Keratinocyte (primary cell): ENCODE data around the gene ENPP3. TPM values are rescaled to one million over a fixed set of nuclear protein-coding genes. Genes with fewer than 3 reads are reported as not detected.

ENCODE experiments used
- DNase-seq: peaks from one replicate; pipeline ENCODE4 v3.0.0-alpha.2; 2011; ENCODE audit warnings: low read depth, missing footprints, low spot score
- FAIRE-seq: peaks from 2 replicates; lab custom pipeline; 2011; peaks lifted over from hg19 to GRCh38; lab: Jason Lieb, UNC
- H2AFZ ChIP-seq: 2 replicates; pipeline ENCODE4 v1.6.0; 2012; ENCODE audit warnings: low read length, control low read depth, inconsistent platforms; ENCODE audit not compliant: control insufficient read depth
- H3K27ac ChIP-seq: 2 replicates; pipeline ENCODE4 v1.5.1; 2011; ENCODE audit warnings: low read length; ENCODE audit not compliant: control insufficient read depth, insufficient read depth
- H3K27me3 ChIP-seq: 3 replicates; pipeline ENCODE4 v1.6.0; 2011; ENCODE audit warnings: low read length; ENCODE audit not compliant: control insufficient read depth, insufficient read depth; ENCODE audit errors: extremely low read depth
- H3K36me3 ChIP-seq, 2 experiments: 2 replicates in 1 of 2; 3 replicates in 1 of 2; pipeline ENCODE4 v1.5.1; 2011; ENCODE audit warnings: low read length in 2 of 2, mild to moderate bottlenecking in 1 of 2; ENCODE audit not compliant: control insufficient read depth in 2 of 2, insufficient read depth in 2 of 2; ENCODE audit errors: extremely low read depth in 1 of 2
- H3K4me1 ChIP-seq: 3 replicates; pipeline ENCODE4 v1.5.1; 2011; ENCODE audit warnings: low read length; ENCODE audit not compliant: control insufficient read depth, insufficient read depth; ENCODE audit errors: extremely low read depth
- H3K4me2 ChIP-seq: 3 replicates; pipeline ENCODE4 v1.6.0; 2011; ENCODE audit warnings: low read depth, low read length; ENCODE audit not compliant: control insufficient read depth, insufficient read depth; ENCODE audit errors: extremely low read depth
- H3K4me3 ChIP-seq, 3 experiments: fragments of 200-600 bp in 1 of 3; sonication (generic) in 1 of 3; 2 replicates in 2 of 3; 3 replicates in 1 of 3; pipeline ENCODE4 v1.5.1; 2011 to 2016; ENCODE audit warnings: low read length in 3 of 3, mild to moderate bottlenecking in 3 of 3, control low read depth in 2 of 3, inconsistent platforms in 1 of 3, low read depth in 1 of 3, mixed read lengths in 1 of 3, mixed run types in 1 of 3, moderate library complexity in 1 of 3; ENCODE audit not compliant: control insufficient read depth in 2 of 3, insufficient read depth in 2 of 3; ENCODE audit errors: extremely low read depth in 1 of 3
- H3K79me2 ChIP-seq: 2 replicates; pipeline ENCODE4 v1.6.0; 2012; ENCODE audit warnings: low read length; ENCODE audit not compliant: control insufficient read depth, insufficient read depth
- H3K9ac ChIP-seq: 3 replicates; pipeline ENCODE4 v1.6.0; 2011; ENCODE audit warnings: low read length; ENCODE audit not compliant: control insufficient read depth, insufficient read depth; ENCODE audit errors: extremely low read depth
- H3K9me1 ChIP-seq: 3 replicates; pipeline ENCODE4 v1.6.0; 2011; ENCODE audit warnings: low read length; ENCODE audit not compliant: control insufficient read depth, insufficient read depth; ENCODE audit errors: extremely low read depth
- H3K9me3 ChIP-seq: 2 replicates; pipeline ENCODE4 v1.5.1; 2012; ENCODE audit warnings: low read depth, low read length; ENCODE audit not compliant: control insufficient read depth
- H4K20me1 ChIP-seq: 3 replicates; pipeline ENCODE4 v1.6.0; 2011; ENCODE audit warnings: low read length; ENCODE audit not compliant: control insufficient read depth, insufficient read depth; ENCODE audit errors: extremely low read depth
- EZH2 ChIP-seq: IDR thresholded peaks from one replicate; pipeline ENCODE4 v1.6.1; 2012; ENCODE audit warnings: inconsistent platforms, mild to moderate bottlenecking, low read length, moderate library complexity
- dilution Hi-C: fragments of 300-500 bp; cut with MboI; formaldehyde crosslinking; loops from one replicate; pipeline ENCODE4 v1.7.0; 2020; ENCODE audit warnings: low sequenced_read_pairs; ENCODE audit not compliant: extremely low pct_ligation_motif_present
- polyA plus RNA-seq, 5 experiments: library from polyadenylated mRNA; depleted of rRNA in 3 of 5; stranded (reverse) in 3 of 5; stranded (forward) in 1 of 5; unstranded in 1 of 5; fragments of >200 nt; gene quantifications; 1 replicate in 1 of 5; 2 replicates in 3 of 5; 3 replicates in 1 of 5; pipeline versions ENCODE4 v1.2.1 to v1.2.3, GENCODE V29; 2011 to 2012; ENCODE audit warnings: missing spikeins in 2 of 5, low read depth in 1 of 5, low replicate concordance in 1 of 5
- TF ChIP-seq, protein P1 (sequence below), 3 experiments: IDR thresholded peaks in 1 of 3; conservative IDR thresholded peaks in 1 of 3; optimal IDR thresholded peaks in 1 of 3; 2 replicates in 2 of 3; 3 replicates in 1 of 3; pipeline versions ENCODE3 to v1.5.1; 2011; ENCODE audit warnings: low read length in 3 of 3, mild to moderate bottlenecking in 3 of 3, moderate library complexity in 2 of 3, control low read depth in 1 of 3, inconsistent platforms in 1 of 3; ENCODE audit not compliant: insufficient read depth in 2 of 3; ENCODE audit errors: extremely low read depth in 1 of 3

ENPP3 gene
- polyA plus RNA-seq, 1 donor (not counting 4 experiments of a cell fraction or from before 2014, with no cell fraction given), result not detected

DNA sequence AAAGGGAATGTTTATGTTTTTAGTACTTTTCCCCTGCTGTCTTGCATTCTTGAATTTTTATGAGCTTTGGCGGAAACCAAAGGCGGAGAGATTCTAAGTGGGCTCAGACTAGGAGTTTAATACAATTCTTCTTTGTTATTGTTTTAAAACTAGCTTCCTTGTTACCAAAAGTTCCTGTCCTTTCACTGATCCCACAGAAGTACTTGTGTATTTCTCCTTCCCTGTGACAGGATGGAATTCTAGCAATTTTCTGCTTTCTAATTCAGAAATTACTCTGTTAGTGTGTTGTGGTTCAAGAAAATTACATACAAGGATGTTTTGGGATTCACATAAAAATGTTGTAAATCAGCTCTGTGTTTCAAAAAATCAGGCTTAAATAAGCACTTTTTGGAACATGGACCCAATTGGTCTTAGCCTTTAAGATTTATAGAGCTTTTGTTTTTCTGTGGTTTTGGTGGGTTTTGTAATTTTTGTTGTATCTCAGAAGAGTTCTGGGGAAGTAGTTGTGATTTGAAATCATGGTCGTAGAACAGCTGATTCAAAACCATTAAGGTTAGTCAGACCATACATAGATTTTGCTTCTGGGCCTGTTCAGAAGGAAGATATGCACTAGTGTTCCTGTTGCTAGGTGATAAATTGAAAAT, 91.3 kb downstream of the ENPP3 start:
- Histone ChIP-seq H3K27me3 (no peaks in the 10 kb centered on the region), H3K9me1 (no peaks in the 10 kb centered on the region), H2AFZ (no peak overlapping the region), H3K4me1 (no peaks in the 10 kb centered on the region), H3K27ac (no peak overlapping the region), H3K9me3 (no peaks in the 10 kb centered on the region), H3K36me3 (no peaks in the 10 kb centered on the region), H4K20me1 (no peaks in the 10 kb centered on the region), H3K79me2 (no peaks in the 10 kb centered on the region), H3K4me2 (no peak overlapping the region), H3K9ac (no peak overlapping the region), H3K4me3 (no peak overlapping the region)
- FAIRE-seq, result no peak
- DNase-seq, result no peak
- TF ChIP-seq EZH2, result no peak
- TF ChIP-seq, protein P1, sequence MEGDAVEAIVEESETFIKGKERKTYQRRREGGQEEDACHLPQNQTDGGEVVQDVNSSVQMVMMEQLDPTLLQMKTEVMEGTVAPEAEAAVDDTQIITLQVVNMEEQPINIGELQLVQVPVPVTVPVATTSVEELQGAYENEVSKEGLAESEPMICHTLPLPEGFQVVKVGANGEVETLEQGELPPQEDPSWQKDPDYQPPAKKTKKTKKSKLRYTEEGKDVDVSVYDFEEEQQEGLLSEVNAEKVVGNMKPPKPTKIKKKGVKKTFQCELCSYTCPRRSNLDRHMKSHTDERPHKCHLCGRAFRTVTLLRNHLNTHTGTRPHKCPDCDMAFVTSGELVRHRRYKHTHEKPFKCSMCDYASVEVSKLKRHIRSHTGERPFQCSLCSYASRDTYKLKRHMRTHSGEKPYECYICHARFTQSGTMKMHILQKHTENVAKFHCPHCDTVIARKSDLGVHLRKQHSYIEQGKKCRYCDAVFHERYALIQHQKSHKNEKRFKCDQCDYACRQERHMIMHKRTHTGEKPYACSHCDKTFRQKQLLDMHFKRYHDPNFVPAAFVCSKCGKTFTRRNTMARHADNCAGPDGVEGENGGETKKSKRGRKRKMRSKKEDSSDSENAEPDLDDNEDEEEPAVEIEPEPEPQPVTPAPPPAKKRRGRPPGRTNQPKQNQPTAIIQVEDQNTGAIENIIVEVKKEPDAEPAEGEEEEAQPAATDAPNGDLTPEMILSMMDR (optimal IDR thresholded peaks at IDR 0.05 in 1 of 3, IDR thresholded peaks at IDR 0.05 in 1 of 3, conservative IDR thresholded peaks at IDR 0.05 in 1 of 3; ENCODE audit: extremely low read depth in 1 of 3, insufficient read depth in 2 of 3, low read length in 3 of 3), result no peak
- dilution Hi-C loops, result no loop called here

DNA sequence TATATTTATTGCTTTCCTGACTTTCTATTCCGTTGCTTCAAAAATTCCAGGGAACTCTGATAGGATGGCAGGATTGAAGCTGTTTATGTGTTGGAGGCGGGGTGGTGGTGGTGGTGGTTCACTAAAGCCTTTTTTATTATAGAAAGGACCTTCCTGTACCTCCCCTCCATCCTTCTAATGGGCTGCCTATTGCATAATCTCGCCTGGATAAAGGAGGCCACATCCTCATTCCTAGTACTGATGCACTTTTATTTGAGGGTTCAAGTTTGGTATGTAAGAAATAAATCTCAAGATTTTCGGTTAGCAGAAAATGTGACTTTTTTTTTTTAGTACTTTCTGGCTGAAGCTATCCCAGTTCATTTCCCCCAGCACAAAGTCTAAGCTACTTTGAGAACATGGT, 92.4 kb downstream of the ENPP3 start:
- Histone ChIP-seq H3K4me1 (no peaks in the 10 kb centered on the region), H3K4me2 (no peak overlapping the region), H3K4me3 (no peak overlapping the region), H3K9me1 (no peaks in the 10 kb centered on the region), H4K20me1 (no peaks in the 10 kb centered on the region), H2AFZ (no peak overlapping the region), H3K27me3 (no peaks in the 10 kb centered on the region), H3K79me2 (no peaks in the 10 kb centered on the region), H3K9ac (no peak overlapping the region), H3K36me3 (no peaks in the 10 kb centered on the region), H3K9me3 (no peaks in the 10 kb centered on the region), H3K27ac (no peak overlapping the region)
- no peak for TF ChIP-seq EZH2
- TF ChIP-seq, protein P1 (optimal IDR thresholded peaks at IDR 0.05 in 1 of 3, IDR thresholded peaks at IDR 0.05 in 1 of 3, conservative IDR thresholded peaks at IDR 0.05 in 1 of 3; ENCODE audit: extremely low read depth in 1 of 3, insufficient read depth in 2 of 3, low read length in 3 of 3), result no peak
- DNase-seq, result no peak
- FAIRE-seq, result no peak
- dilution Hi-C loops, result no loop called here
